ENCODE results near the gene SRSF3. TPM values are rescaled to one million over a fixed set of nuclear protein-coding genes. Genes with fewer than 3 reads are reported as not detected.

Gene SRSF3
- total and polyA plus RNA-seq, 9 of the 15 experiments (the other 6 are each of a cell fraction or from before 2014, with no cell fraction given) = 337 to 1,200 (median 518) TPM

DNA sequence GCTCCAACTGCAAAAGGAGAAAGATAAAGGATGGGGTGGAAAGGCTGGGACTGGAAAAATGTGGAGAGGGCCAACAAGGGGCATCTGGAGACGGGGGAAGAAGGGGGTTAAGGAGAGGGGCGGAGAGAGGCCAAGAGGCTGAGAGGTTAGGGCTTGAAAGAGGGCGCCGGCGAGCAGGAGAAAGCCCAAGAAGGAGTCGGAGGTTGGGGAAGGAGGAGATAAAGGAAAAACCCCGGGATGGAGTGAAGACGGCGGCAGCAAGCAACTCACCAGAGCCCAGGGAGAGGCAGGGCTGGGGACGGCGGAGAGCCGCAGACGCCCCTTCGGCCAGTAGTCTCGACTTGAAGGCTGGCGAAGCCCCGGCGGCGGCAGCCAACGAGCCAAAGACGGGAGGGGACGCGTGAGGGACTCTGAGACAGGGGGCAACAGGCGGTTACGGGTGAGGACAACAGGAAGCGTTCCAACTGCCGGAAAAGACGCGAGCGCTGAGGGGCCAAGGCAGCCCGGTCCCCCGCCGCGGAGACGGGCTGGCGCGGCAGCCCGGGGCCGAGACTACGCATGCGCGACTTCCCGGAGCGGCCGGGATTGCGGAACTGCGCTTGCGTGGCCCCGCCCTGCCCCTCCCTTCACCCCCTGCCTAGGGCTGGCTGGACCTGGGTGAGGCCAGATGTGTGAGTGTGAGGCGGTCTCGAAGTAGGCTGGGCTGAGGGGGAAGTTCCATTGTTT lies 47.1 kb upstream of the SRSF3 start, which contains the start of gene STK38 (continued):
- TF ChIP-seq EP300 (IDR thresholded peaks at IDR 0.05; ENCODE audit: low read length) = 0 out of 2 replicates have a peak, but pooled peaks have one; percentile 18
- TF ChIP-seq SAFB (IDR thresholded peaks at IDR 0.05; ENCODE audit: borderline replicate concordance, low read depth, low read length) = no peak
- peak; percentile 73; the same call in 1 of the 2 replicates for TF ChIP-seq CXXC5 (CRISPR knock-in tag; IDR thresholded peaks at IDR 0.05)
- TF ChIP-seq, protein P1, sequence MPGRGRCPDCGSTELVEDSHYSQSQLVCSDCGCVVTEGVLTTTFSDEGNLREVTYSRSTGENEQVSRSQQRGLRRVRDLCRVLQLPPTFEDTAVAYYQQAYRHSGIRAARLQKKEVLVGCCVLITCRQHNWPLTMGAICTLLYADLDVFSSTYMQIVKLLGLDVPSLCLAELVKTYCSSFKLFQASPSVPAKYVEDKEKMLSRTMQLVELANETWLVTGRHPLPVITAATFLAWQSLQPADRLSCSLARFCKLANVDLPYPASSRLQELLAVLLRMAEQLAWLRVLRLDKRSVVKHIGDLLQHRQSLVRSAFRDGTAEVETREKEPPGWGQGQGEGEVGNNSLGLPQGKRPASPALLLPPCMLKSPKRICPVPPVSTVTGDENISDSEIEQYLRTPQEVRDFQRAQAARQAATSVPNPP (IDR thresholded peaks at IDR 0.05; ENCODE audit: borderline replicate concordance, insufficient read depth, insufficient read length) = no peak
- peak; percentile 20; the same call in 1 of the 2 replicates for TF ChIP-seq OTX1 (CRISPR knock-in tag; IDR thresholded peaks at IDR 0.05)
- TF ChIP-seq, protein P2, sequence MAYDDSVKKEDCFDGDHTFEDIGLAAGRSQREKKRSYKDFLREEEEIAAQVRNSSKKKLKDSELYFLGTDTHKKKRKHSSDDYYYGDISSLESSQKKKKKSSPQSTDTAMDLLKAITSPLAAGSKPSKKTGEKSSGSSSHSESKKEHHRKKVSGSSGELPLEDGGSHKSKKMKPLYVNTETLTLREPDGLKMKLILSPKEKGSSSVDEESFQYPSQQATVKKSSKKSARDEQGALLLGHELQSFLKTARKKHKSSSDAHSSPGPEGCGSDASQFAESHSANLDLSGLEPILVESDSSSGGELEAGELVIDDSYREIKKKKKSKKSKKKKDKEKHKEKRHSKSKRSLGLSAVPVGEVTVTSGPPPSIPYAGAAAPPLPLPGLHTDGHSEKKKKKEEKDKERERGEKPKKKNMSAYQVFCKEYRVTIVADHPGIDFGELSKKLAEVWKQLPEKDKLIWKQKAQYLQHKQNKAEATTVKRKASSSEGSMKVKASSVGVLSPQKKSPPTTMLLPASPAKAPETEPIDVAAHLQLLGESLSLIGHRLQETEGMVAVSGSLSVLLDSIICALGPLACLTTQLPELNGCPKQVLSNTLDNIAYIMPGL (CRISPR knock-in tag; IDR thresholded peaks at IDR 0.05) = 0 out of 2 replicates have a peak, but pooled peaks have one; percentile 21
- no peak for TF ChIP-seq C11orf30 (IDR thresholded peaks at IDR 0.05; ENCODE audit: low read depth)
- 0 out of 2 replicates have a peak, but pooled peaks have one; percentile 44 for TF ChIP-seq DIDO1 (tag; IDR thresholded peaks at IDR 0.05; ENCODE audit: low read depth)
- no peak for TF ChIP-seq CBX3 (IDR thresholded peaks at IDR 0.05; ENCODE audit: borderline replicate concordance in 1 of 2, low read length in 2 of 2)
- peak; percentile 76; the same call in 1 of the 2 replicates for TF ChIP-seq TAF7 (tag; IDR thresholded peaks at IDR 0.05)
- TF ChIP-seq TCFL5 (CRISPR knock-in tag; conservative IDR thresholded peaks at IDR 0.05) = no peak
- TF ChIP-seq CAMTA2 (CRISPR knock-in tag; conservative IDR thresholded peaks at IDR 0.05) = 0 out of 2 replicates have a peak, but pooled peaks have one; percentile 79
- no peak for TF ChIP-seq ADNP (tag; IDR thresholded peaks at IDR 0.05)
- TF ChIP-seq, protein P3, sequence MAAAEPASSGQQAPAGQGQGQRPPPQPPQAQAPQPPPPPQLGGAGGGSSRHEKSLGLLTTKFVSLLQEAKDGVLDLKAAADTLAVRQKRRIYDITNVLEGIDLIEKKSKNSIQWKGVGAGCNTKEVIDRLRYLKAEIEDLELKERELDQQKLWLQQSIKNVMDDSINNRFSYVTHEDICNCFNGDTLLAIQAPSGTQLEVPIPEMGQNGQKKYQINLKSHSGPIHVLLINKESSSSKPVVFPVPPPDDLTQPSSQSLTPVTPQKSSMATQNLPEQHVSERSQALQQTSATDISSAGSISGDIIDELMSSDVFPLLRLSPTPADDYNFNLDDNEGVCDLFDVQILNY (CRISPR knock-in tag; IDR thresholded peaks at IDR 0.05) = no peak
- TF ChIP-seq RBM25 (IDR thresholded peaks at IDR 0.05; ENCODE audit: low read depth, low read length, severe bottlenecking) = no peak
- TF ChIP-seq ELF1 (tag; IDR thresholded peaks at IDR 0.05) = no peak; the same call in 1 of the 2 replicates
- TF ChIP-seq NFATC3 (IDR thresholded peaks at IDR 0.05) = no peak
- TF ChIP-seq RBM15 (IDR thresholded peaks at IDR 0.05; ENCODE audit: insufficient read depth, low read length) = no peak
- TF ChIP-seq HDAC6 (IDR thresholded peaks at IDR 0.05; ENCODE audit: low read depth, low read length) = no peak
- TF ChIP-seq CREBBP (IDR thresholded peaks at IDR 0.05; ENCODE audit: low read depth, low read length) = no peak
- no peak for TF ChIP-seq SRSF9 (IDR thresholded peaks at IDR 0.05; ENCODE audit: borderline replicate concordance, low read depth, low read length)
- TF ChIP-seq, protein P4, sequence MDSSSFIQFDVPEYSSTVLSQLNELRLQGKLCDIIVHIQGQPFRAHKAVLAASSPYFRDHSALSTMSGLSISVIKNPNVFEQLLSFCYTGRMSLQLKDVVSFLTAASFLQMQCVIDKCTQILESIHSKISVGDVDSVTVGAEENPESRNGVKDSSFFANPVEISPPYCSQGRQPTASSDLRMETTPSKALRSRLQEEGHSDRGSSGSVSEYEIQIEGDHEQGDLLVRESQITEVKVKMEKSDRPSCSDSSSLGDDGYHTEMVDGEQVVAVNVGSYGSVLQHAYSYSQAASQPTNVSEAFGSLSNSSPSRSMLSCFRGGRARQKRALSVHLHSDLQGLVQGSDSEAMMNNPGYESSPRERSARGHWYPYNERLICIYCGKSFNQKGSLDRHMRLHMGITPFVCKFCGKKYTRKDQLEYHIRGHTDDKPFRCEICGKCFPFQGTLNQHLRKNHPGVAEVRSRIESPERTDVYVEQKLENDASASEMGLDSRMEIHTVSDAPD (CRISPR knock-in tag; IDR thresholded peaks at IDR 0.05) = no peak
